Measurements from ENCODE around the gene MORF4L1.
"Not testable (repeated sequence)": the region's sequence is repeated elsewhere in the genome, so short reads cannot be mapped to it uniquely, and the experiment has no call there.

DNA sequence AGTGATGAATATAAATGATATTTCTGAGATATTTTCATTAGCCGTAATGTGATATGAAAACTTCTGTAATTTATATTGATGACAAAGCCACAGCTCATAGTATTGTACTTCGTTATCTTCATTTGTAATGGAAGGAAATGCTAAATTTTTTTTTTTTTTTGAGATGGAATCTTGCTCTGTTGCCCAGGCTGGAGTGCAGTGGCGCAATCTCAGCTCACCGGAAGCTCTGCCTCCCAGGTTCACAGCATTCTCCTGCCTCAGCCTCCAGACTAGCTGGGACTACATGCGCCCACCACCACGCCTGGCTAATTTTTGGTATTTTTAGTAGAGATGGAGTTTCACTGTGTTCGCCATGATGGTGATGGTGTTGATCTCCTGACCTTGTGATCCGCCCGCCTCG lies 7.1 kb upstream of the MORF4L1 start:
- TF ChIP-seq EZH2 (IDR thresholded peaks at IDR 0.05) = not testable (repeated sequence)
- TF ChIP-seq, protein P1, sequence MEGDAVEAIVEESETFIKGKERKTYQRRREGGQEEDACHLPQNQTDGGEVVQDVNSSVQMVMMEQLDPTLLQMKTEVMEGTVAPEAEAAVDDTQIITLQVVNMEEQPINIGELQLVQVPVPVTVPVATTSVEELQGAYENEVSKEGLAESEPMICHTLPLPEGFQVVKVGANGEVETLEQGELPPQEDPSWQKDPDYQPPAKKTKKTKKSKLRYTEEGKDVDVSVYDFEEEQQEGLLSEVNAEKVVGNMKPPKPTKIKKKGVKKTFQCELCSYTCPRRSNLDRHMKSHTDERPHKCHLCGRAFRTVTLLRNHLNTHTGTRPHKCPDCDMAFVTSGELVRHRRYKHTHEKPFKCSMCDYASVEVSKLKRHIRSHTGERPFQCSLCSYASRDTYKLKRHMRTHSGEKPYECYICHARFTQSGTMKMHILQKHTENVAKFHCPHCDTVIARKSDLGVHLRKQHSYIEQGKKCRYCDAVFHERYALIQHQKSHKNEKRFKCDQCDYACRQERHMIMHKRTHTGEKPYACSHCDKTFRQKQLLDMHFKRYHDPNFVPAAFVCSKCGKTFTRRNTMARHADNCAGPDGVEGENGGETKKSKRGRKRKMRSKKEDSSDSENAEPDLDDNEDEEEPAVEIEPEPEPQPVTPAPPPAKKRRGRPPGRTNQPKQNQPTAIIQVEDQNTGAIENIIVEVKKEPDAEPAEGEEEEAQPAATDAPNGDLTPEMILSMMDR (IDR thresholded peaks at IDR 0.05) = not testable (repeated sequence)
